Measurements from ENCODE around the gene AKAP13.

The AKAP13 gene

DNA sequence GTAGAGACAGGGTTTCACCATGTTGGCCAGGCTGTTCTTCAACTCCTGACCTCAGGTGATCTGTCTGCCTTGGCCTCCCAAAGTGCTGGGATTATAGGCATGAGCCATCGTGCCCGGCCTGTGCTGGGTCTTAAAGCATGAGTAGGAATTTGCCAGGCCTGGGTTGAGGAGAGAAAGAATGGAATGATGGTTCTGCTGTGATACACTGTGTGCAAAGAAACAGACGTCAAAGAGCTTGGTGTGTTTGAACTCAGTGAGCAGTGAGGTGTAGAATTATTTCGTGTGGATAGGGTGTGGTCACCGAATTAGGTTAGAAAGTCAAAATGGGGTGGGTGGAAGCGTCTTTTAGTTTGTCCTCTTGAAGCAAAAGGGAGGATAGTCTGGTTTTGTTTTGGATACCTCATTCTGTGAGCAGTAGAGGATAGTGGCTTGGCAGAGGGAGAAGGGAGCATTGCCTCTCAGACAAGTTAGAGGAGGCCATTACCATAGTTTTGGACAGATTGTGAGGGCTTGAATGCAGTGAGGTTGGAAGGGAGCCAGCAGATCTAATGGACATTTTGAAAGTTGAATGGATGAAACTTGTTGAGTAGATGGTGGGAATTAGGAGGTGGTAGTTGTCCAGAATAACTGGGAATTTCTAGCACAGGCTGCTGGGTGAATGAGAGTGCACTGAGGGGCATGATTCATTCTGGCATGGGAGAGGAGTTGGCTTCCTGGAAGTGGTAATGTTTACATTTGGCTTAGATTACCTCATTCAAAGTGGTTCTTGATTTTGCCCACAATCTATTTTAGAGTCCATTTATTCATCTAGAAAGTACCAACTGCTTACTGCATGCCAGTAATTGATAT is 27.2 kb downstream of the AKAP13 start:
- DNase-seq (ENCODE audit: low read depth in 2 of 2), result peak in 1 of 2 donors; percentile 30

DNA sequence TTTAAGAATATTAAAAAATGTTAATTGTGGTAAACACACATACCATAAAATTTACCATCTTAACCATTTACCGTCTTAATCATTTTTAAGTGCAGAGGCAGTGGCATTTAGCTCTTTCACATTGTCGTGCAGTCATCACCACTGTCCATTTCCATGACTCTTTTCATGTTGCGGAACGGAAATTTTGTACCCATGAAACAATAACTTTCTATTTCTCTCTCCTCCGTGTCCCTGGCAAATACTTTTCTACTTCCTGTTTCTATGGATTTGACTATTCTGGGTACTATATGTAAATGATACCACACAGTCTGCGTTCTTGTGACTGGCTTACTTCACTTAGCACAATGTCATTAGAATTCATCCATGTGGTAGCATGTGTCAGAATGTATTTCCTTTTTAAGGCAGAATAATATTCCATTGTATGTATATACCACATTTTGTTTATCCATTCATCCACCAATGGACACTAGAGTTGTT is 27.9 kb downstream of the AKAP13 start:
- peak in 1 of 2 donors; percentile 21 for DNase-seq (ENCODE audit: low read depth in 2 of 2)

DNA sequence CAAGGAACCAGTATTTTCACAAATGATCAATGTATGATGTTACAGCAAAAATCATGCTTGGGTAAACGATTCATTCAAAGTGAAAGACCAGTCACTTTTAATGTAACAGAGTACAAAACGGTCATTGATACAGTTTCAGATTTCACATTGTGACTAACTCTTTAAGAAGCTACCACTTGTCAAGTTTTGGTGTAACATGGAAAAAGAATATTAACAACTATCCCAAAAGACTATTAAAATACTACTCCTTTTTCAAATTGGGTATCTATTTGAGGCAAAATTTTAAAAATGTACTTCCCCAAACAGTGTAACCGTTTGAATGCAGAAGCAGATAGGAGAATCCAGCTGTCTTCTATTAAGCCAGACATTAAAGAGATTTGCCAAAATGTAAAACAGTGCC is 31.7 kb downstream of the AKAP13 start:
- no peak for DNase-seq (ENCODE audit: low read depth in 2 of 2)

DNA sequence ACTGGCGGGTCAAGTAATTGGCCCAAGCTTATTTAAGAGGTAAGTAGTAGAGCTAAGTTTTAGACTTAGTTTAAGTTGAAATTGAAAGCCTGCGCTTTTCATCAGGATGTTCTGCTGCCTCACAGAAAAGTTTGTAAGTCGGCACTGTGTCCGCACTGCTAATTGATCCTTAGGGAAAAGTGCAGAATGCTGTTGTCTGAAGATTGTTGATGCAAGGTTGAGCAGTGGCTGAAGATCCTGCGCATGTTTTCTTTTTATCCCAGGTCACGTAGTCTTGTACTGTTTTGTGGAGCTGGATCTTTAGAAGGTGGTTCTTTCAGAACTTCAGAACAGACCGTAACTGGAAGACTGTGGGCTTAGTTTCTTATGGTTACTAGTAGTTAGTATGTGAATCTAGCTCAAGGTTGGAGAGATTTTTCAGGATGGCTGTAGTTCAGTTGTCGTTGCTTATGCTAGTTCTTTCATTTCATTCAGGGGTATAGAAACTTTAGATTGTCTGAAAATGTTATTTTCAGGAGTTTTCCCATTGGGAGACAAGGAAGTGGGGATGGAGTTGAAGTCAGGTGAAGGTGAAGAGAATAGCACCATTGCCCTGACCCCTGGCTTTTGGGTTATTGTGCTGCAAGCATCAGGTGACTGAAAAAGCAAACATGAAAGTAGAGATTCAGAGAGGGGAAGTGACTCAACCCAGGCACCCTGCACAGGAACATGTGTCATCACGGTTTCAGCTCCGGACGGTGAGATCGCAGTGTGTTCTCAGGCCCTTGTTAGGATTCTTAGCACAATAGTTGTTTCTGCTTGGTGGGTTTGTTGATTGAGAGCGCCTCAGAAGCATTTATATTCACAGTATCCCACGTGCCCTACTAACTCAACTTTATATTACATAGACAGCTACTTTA is 32.8 kb downstream of the AKAP13 start:
- peak; percentile 66 to 76 for DNase-seq (ENCODE audit: low read depth in 2 of 2)

DNA sequence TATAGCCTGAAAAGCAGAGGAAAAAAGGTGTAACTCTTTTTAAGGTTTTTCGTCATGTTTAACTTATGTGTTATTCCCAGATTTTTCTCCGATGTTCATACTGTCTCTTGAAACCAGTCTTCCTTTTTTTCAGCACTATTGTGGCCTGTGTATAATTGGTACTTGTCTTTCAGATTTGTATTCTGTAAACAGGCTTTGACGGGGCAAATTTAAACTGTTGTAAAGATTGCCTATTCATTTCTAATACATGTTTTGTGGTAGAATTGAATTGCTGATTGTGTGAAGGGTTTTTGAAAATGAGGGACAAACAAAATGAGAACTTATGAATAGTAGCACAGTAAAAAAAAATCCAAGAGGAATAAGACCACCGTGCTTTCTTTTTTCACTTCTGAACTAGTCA is 33.6 kb downstream of the AKAP13 start:
- DNase-seq (ENCODE audit: low read depth in 2 of 2), result no peak

GRCh38 chr15:85414495-85414894 is 34.1 kb downstream of the AKAP13 start:
- DNase-seq (ENCODE audit: low read depth in 2 of 2), result no peak

DNA sequence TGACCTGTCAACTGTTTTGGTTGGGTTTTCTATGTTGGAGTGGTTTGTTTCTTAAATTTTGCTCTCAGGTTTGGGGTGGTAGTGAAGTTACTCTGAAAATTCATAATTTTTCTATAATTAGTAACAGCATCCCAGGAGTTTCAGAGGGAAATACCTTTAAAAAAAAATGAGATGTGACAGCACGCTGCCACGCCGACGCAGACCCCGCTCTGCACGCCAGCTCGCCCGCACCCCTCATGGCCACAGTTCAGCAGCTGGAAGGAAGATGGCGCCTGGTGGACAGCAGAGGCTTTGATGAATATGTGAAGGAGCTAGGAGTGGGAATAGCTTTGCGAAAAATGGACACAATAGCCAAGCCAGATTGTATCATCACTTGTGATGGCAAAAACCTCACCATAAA is 34.6 kb downstream of the AKAP13 start:
- DNase-seq (ENCODE audit: low read depth in 2 of 2), result no peak

DNA sequence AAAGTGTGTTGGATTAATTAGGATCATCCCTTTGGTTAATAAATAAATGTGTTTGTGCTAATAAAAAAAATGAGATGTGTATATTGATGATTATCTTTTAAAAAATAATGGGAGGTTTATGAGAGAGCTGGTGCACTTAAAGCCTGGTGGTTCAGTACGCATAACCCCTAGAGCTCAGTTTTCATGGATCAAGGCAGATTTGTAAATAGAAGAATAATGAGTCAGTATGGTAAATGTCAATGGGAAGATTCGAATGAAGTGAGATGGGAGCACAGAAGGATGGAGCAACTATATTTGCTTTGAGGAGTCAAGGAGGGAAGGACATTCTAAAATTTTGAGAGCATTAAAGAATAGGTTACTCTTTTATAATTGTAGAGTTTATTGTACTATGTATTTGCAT is 35.4 kb downstream of the AKAP13 start:
- DNase-seq (ENCODE audit: low read depth in 2 of 2), result no peak

GRCh38 chr15:85417276-85417675 is 36.9 kb downstream of the AKAP13 start:
- DNase-seq (ENCODE audit: low read depth in 2 of 2), result no peak

- DNase-seq (ENCODE audit: low read depth in 2 of 2), result no peak
Measured at GRCh38 chr15:85419161-85419560, 38.8 kb downstream of the AKAP13 start.

DNA sequence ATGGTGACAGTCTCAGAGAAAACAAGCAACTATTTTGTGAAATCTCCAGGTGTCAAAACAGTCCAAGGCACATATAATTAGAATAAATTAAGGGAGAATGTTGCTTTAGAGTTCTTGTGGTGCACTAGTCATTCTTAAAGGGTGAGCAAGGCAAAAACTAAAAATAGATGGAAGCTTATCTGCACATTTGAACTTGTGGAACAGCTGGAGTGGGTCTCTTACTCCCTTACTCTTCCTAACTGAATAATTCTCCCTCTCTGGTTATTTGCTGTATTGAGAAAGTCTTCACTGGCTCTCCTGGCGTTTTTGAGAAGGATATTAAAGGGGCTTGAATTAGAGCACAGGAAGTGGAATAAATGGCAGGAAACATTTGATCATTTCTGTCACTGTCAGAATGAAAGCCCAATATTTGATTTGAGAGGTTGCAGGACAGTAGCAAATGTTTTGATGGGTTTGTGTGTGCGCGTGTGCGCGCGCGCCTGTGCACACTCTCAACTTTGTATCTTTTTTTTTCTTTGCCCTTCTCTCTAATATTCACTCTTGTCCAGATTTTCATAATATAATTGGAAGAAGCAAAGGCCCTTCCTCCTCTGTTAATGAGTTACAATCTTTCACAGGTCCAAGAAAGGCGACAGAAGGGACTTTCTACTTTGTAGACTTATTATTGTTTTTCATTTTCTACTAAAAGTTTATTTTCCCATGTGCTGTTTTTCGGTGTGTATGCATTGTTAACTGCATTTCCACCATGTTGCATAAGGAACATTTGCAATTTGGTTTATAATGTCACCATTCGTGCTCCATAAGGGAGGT is 40.9 kb downstream of the AKAP13 start:
- DNase-seq (ENCODE audit: low read depth in 2 of 2), result no peak

DNA sequence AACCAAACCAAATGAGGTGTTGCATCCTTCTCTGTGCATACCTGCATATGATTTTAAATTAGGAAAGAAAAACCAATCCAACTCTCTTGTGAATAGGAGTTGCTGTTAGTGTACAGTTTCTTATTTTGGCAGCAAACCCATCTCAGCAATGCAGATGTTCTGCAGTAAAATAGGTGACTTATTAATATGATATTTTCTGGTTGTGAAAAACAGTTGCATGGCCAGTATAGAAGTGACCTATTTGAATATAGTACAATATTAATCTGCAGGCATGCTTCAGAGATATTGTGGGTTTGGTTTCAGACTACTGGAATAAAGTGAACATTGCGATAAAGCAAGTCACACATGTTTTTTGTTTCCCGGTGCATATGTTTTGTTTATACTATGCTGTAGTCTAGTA is 42.2 kb downstream of the AKAP13 start:
- DNase-seq (ENCODE audit: low read depth in 2 of 2), result no peak

- DNase-seq (ENCODE audit: low read depth in 2 of 2), result no peak
Measured at GRCh38 chr15:85423256-85423655, 42.9 kb downstream of the AKAP13 start.

GRCh38 chr15:85424154-85424553 is 43.8 kb downstream of the AKAP13 start:
- DNase-seq (ENCODE audit: low read depth in 2 of 2), result no peak

DNA sequence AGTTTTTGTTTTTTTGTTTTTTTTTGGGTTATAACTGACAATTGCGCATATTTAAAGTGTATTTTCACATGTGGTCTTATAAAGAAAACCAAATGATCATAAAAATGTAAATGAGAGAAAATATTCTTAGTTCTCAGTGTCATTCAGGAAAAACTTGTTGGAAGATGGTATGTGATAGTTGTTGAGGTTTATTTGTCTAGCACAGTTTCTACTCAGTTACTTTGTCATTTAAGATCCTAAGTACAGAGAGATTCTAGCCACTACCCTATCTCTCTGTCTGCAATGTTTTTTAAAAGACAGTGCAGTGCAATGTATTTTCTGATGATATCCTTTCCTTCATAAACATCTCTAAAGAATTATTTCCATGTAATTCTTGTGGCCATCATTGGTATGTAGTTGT is 46.1 kb downstream of the AKAP13 start:
- no peak for DNase-seq (ENCODE audit: low read depth in 2 of 2)

- no peak for DNase-seq (ENCODE audit: low read depth in 2 of 2)
Measured at GRCh38 chr15:85427286-85428028, 47.1 kb downstream of the AKAP13 start.

DNA sequence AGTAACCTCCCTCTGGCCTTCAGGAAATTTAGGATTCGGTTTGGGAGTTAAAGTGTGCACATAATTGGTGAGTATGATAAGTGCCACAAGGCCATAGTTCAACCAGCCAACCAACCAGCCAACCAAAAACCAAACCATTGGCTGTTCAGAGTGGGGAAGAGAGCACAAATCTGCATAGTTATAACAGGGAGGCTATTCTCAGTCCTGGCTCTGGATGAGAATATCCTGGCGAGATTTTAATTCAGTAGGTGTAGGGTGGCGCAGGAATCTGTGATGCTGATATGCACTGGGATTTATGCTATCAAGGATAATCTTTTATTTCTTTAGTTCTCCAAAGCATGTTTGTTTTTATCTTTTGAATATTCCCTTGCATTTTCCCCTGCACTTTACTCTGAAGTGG is 49.1 kb downstream of the AKAP13 start:
- DNase-seq (ENCODE audit: low read depth in 2 of 2), result no peak

- no peak for DNase-seq (ENCODE audit: low read depth in 2 of 2)
Measured at GRCh38 chr15:85430406-85431204, 50.2 kb downstream of the AKAP13 start.

- no peak for DNase-seq (ENCODE audit: low read depth in 2 of 2)
Measured at GRCh38 chr15:85439996-85440395, 59.6 kb downstream of the AKAP13 start.

- DNase-seq (ENCODE audit: low read depth in 2 of 2), result no peak
Measured at GRCh38 chr15:85440451-85440850, 60.0 kb downstream of the AKAP13 start.
